GM23338 (cell line): ENCODE results near the gene DHFR. TPM values are rescaled to one million over a fixed set of nuclear protein-coding genes. Genes with fewer than 3 reads are reported as not detected.

Experiments used
- ATAC-seq: fragments of 200-7000 bp; cut with Tn5 transposase; 3 replicates; pipeline ENCODE4 v1.9.1; 2020
- DNase-seq: peaks from one replicate; pipeline ENCODE4 v3.0.0-alpha.2; 2015; ENCODE audit warnings: low spot score
- H2AFZ ChIP-seq: fragments of 200-600 bp; sonication (generic); 2 replicates; pipeline ENCODE4 v1.8.0; 2016; ENCODE audit warnings: antibody characterized with exemption, mild to moderate bottlenecking, moderate library complexity
- H3F3A ChIP-seq: fragments of 200-600 bp; sonication (generic); replicated peaks from 2 replicates; pipeline ENCODE4 v1.8.0; 2017; ENCODE audit warnings: antibody characterized with exemption, mixed run types, low read depth
- H3K27ac ChIP-seq: fragments of 200-600 bp; sonication (generic); 2 replicates; pipeline ENCODE4 v1.6.1; 2016; ENCODE audit warnings: low read depth
- H3K27me3 ChIP-seq: fragments of 200-600 bp; sonication (generic); 2 replicates; pipeline ENCODE4 v1.8.0; 2016; ENCODE audit warnings: mild to moderate bottlenecking, mixed run types, moderate library complexity; ENCODE audit not compliant: insufficient read depth
- H3K36me3 ChIP-seq: fragments of 200-600 bp; sonication (generic); 2 replicates; pipeline ENCODE4 v1.8.0; 2016; ENCODE audit warnings: mild to moderate bottlenecking; ENCODE audit not compliant: insufficient read depth
- H3K4me1 ChIP-seq: fragments of 200-600 bp; sonication (generic); 2 replicates; pipeline ENCODE4 v1.8.0; 2016; ENCODE audit warnings: mild to moderate bottlenecking, moderate library complexity; ENCODE audit not compliant: insufficient read depth
- H3K4me2 ChIP-seq: fragments of 200-600 bp; sonication (generic); 2 replicates; pipeline ENCODE4 v1.7.1; 2017; ENCODE audit warnings: mixed run types
- H3K4me3 ChIP-seq: fragments of 200-600 bp; sonication (generic); 2 replicates; pipeline ENCODE4 v1.6.1; 2016; ENCODE audit warnings: mixed run types
- H3K79me2 ChIP-seq: fragments of 200-600 bp; sonication (generic); replicated peaks from 2 replicates; pipeline ENCODE4 v1.8.0; 2017; ENCODE audit warnings: mild to moderate bottlenecking; ENCODE audit not compliant: insufficient read depth
- H3K9me2 ChIP-seq: fragments of 200-600 bp; sonication (generic); 2 replicates; pipeline ENCODE4 v1.8.0; 2017; ENCODE audit not compliant: insufficient read depth
- H4K20me1 ChIP-seq: fragments of 200-600 bp; sonication (generic); replicated peaks from 2 replicates; pipeline ENCODE4 v1.8.0; 2017; ENCODE audit warnings: mild to moderate bottlenecking; ENCODE audit not compliant: insufficient read depth
- H3K27ac Mint-ChIP-seq: 2 replicates; pipeline ENCODE4 v1.8.0; 2020; ENCODE audit warnings: inconsistent platforms, mild to moderate bottlenecking, moderate library complexity, mixed read lengths
- H3K27me3 Mint-ChIP-seq: 3 replicates; pipeline ENCODE4 v1.8.0; 2022; ENCODE audit warnings: low read depth, mild to moderate bottlenecking, moderate library complexity, mixed read lengths, inconsistent platforms; ENCODE audit not compliant: insufficient read depth, poor library complexity
- H3K36me3 Mint-ChIP-seq: 3 replicates; pipeline ENCODE4 v1.8.0; 2021; ENCODE audit warnings: low read depth, mild to moderate bottlenecking, inconsistent platforms, moderate library complexity, mixed read lengths
- H3K4me1 Mint-ChIP-seq: 3 replicates; pipeline ENCODE4 v1.8.0; 2020; ENCODE audit warnings: mild to moderate bottlenecking, inconsistent platforms, mixed read lengths
- H3K4me3 Mint-ChIP-seq: 3 replicates; pipeline ENCODE4 v1.8.0; 2021; ENCODE audit warnings: moderate library complexity, mild to moderate bottlenecking, inconsistent platforms, mixed read lengths
- H3K9me3 Mint-ChIP-seq: 3 replicates; pipeline ENCODE4 v1.8.0; 2020; ENCODE audit warnings: moderate library complexity, mild to moderate bottlenecking, inconsistent platforms, mixed read lengths
- CREB1 ChIP-seq: fragments of 250-450 bp; sonication (Bioruptor Pico); IDR thresholded peaks from 2 replicates; pipeline ENCODE4 v1.5.0; 2020; ENCODE audit warnings: low read depth, mild to moderate bottlenecking, moderate library complexity
- EZH2 ChIP-seq: fragments of 200-600 bp; sonication (generic); IDR thresholded peaks from one replicate; pipeline ENCODE4 v1.8.0; 2017; ENCODE audit warnings: antibody characterized with exemption, mild to moderate bottlenecking, low read depth; ENCODE audit not compliant: unreplicated experiment
- EZH2phosphoT487 ChIP-seq: fragments of 200-600 bp; sonication (generic); IDR thresholded peaks from one replicate; pipeline ENCODE4 v1.8.1; 2018; ENCODE audit warnings: antibody characterized with exemption; ENCODE audit not compliant: unreplicated experiment
- JUNB ChIP-seq: IDR thresholded peaks from one replicate; pipeline ENCODE4 v1.6.1; 2016; ENCODE audit warnings: antibody characterized with exemption; ENCODE audit not compliant: unreplicated experiment
- NANOG ChIP-seq: IDR thresholded peaks from 2 replicates; pipeline ENCODE4 v1.6.1; 2016; ENCODE audit warnings: antibody characterized with exemption, borderline replicate concordance
- POLR2AphosphoS5 ChIP-seq: IDR thresholded peaks from 2 replicates; pipeline ENCODE4 v1.6.1; 2016; ENCODE audit warnings: antibody characterized with exemption, low read depth
- STAT1 ChIP-seq: IDR thresholded peaks from one replicate; pipeline ENCODE4 v1.6.1; 2016; ENCODE audit warnings: antibody characterized with exemption; ENCODE audit not compliant: unreplicated experiment
- ZNF114 ChIP-seq: fragments of 250-450 bp; sonication (Bioruptor Pico); IDR thresholded peaks from 2 replicates; pipeline ENCODE4 v1.5.0; 2020; ENCODE audit warnings: mild to moderate bottlenecking, moderate library complexity
- ZNF331 ChIP-seq: fragments of 250-450 bp; sonication (Bioruptor Pico); IDR thresholded peaks from 2 replicates; pipeline ENCODE4 v1.5.0; 2020; ENCODE audit warnings: low read depth, mild to moderate bottlenecking, moderate library complexity
- polyA plus RNA-seq: library from polyadenylated mRNA; unstranded; fragments of >200 nt; fragmentation: Nextera tagmentation; extraction: Ambion mirVana; gene quantifications from 2 replicates; pipeline ENCODE4 v1.2.1, GENCODE V29; 2016
- total RNA-seq: library from RNA; depleted of rRNA; stranded (reverse); fragments of >200 nt; shearing (Covaris generic); gene quantifications from 2 replicates; pipeline ENCODE4 v1.2.3, GENCODE V29; 2014
- TF ChIP-seq, protein P1 (sequence below): IDR thresholded peaks from one replicate; pipeline ENCODE4 v1.6.1; 2018; ENCODE audit warnings: antibody characterized with exemption; ENCODE audit not compliant: unreplicated experiment
- TF ChIP-seq, protein P2 (sequence below), 2 experiments: fragments of 200-600 bp in 1 of 2; sonication (generic) in 1 of 2; conservative IDR thresholded peaks; 2 replicates each; pipeline versions ENCODE4 v1.5.1 to v1.6.1; 2016 to 2017; ENCODE audit warnings: antibody characterized with exemption in 2 of 2, low read depth in 2 of 2, mild to moderate bottlenecking in 2 of 2, moderate library complexity in 1 of 2
- TF ChIP-seq, protein P3 (sequence below): fragments of 250-450 bp; sonication (Bioruptor Pico); IDR thresholded peaks from 2 replicates; pipeline ENCODE4 v1.5.0; 2020; ENCODE audit warnings: mild to moderate bottlenecking, moderate library complexity
- TF ChIP-seq, protein P4 (sequence below): IDR thresholded peaks from 2 replicates; pipeline ENCODE4 v1.6.1; 2016; ENCODE audit warnings: antibody characterized with exemption

Gene DHFR
- total and polyA plus RNA-seq, 2 experiments from 2014 or later = 56.2 to 95.6 TPM

DNA sequence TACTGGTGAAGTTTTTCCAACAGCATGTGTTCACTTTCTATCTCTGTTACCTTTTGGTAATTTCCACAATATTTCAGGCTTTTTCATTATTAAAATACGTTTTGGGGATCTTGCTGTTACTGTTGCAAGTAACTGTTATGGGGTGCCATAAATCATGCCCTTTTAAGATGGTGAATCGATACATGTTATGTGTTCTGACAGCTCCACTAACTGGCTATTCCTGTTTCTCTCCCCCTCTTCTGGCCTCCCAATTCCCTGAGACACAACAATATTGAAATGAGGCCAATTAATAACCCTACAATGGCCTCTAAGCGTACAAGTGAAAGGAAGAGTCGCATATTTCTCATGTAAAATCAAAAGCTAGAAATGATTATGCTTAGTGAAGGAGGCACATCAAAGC is 13.4 kb downstream of the DHFR start:
- Histone ChIP-seq H3K9me2 (no peaks in the 10 kb centered on the region), H3K79me2 (no peaks in the 10 kb centered on the region; the same call in none of the 2 replicates), H2AFZ (no peak overlapping the region), H3K36me3 (peaks cover 54% of the 10 kb centered on the region), H4K20me1 (peaks cover 16% of the 10 kb centered on the region), H3K27ac (no peak overlapping the region), H3K4me1 (no peaks in the 10 kb centered on the region), H3K4me2 (no peak overlapping the region), H3K27me3 (no peaks in the 10 kb centered on the region), H3K4me3 (no peak overlapping the region), H3F3A (no peaks in the 10 kb centered on the region)
- Mint-ChIP-seq H3K27ac (no peak overlapping the region), H3K4me1 (no peaks in the 10 kb centered on the region), H3K36me3 (peaks cover 87% of the 10 kb centered on the region), H3K4me3 (no peak overlapping the region), H3K27me3 (no peaks in the 10 kb centered on the region), H3K9me3 (no peaks in the 10 kb centered on the region; the same call in 2 of the 3 replicates)
- TF ChIP-seq, protein P1, sequence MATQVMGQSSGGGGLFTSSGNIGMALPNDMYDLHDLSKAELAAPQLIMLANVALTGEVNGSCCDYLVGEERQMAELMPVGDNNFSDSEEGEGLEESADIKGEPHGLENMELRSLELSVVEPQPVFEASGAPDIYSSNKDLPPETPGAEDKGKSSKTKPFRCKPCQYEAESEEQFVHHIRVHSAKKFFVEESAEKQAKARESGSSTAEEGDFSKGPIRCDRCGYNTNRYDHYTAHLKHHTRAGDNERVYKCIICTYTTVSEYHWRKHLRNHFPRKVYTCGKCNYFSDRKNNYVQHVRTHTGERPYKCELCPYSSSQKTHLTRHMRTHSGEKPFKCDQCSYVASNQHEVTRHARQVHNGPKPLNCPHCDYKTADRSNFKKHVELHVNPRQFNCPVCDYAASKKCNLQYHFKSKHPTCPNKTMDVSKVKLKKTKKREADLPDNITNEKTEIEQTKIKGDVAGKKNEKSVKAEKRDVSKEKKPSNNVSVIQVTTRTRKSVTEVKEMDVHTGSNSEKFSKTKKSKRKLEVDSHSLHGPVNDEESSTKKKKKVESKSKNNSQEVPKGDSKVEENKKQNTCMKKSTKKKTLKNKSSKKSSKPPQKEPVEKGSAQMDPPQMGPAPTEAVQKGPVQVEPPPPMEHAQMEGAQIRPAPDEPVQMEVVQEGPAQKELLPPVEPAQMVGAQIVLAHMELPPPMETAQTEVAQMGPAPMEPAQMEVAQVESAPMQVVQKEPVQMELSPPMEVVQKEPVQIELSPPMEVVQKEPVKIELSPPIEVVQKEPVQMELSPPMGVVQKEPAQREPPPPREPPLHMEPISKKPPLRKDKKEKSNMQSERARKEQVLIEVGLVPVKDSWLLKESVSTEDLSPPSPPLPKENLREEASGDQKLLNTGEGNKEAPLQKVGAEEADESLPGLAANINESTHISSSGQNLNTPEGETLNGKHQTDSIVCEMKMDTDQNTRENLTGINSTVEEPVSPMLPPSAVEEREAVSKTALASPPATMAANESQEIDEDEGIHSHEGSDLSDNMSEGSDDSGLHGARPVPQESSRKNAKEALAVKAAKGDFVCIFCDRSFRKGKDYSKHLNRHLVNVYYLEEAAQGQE = no peak
- TF ChIP-seq EZH2phosphoT487 (no peak), CREB1 (CRISPR knock-in tag) (no peak), JUNB (no peak), NANOG (no peak), ZNF331 (no peak), POLR2AphosphoS5 (no peak), STAT1 (no peak), EZH2 (no peak), ZNF114 (CRISPR knock-in tag) (no peak)
- TF ChIP-seq, protein P2, sequence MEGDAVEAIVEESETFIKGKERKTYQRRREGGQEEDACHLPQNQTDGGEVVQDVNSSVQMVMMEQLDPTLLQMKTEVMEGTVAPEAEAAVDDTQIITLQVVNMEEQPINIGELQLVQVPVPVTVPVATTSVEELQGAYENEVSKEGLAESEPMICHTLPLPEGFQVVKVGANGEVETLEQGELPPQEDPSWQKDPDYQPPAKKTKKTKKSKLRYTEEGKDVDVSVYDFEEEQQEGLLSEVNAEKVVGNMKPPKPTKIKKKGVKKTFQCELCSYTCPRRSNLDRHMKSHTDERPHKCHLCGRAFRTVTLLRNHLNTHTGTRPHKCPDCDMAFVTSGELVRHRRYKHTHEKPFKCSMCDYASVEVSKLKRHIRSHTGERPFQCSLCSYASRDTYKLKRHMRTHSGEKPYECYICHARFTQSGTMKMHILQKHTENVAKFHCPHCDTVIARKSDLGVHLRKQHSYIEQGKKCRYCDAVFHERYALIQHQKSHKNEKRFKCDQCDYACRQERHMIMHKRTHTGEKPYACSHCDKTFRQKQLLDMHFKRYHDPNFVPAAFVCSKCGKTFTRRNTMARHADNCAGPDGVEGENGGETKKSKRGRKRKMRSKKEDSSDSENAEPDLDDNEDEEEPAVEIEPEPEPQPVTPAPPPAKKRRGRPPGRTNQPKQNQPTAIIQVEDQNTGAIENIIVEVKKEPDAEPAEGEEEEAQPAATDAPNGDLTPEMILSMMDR (conservative IDR thresholded peaks at IDR 0.05; ENCODE audit: low read depth in 2 of 2) = no peak
- TF ChIP-seq, protein P3, sequence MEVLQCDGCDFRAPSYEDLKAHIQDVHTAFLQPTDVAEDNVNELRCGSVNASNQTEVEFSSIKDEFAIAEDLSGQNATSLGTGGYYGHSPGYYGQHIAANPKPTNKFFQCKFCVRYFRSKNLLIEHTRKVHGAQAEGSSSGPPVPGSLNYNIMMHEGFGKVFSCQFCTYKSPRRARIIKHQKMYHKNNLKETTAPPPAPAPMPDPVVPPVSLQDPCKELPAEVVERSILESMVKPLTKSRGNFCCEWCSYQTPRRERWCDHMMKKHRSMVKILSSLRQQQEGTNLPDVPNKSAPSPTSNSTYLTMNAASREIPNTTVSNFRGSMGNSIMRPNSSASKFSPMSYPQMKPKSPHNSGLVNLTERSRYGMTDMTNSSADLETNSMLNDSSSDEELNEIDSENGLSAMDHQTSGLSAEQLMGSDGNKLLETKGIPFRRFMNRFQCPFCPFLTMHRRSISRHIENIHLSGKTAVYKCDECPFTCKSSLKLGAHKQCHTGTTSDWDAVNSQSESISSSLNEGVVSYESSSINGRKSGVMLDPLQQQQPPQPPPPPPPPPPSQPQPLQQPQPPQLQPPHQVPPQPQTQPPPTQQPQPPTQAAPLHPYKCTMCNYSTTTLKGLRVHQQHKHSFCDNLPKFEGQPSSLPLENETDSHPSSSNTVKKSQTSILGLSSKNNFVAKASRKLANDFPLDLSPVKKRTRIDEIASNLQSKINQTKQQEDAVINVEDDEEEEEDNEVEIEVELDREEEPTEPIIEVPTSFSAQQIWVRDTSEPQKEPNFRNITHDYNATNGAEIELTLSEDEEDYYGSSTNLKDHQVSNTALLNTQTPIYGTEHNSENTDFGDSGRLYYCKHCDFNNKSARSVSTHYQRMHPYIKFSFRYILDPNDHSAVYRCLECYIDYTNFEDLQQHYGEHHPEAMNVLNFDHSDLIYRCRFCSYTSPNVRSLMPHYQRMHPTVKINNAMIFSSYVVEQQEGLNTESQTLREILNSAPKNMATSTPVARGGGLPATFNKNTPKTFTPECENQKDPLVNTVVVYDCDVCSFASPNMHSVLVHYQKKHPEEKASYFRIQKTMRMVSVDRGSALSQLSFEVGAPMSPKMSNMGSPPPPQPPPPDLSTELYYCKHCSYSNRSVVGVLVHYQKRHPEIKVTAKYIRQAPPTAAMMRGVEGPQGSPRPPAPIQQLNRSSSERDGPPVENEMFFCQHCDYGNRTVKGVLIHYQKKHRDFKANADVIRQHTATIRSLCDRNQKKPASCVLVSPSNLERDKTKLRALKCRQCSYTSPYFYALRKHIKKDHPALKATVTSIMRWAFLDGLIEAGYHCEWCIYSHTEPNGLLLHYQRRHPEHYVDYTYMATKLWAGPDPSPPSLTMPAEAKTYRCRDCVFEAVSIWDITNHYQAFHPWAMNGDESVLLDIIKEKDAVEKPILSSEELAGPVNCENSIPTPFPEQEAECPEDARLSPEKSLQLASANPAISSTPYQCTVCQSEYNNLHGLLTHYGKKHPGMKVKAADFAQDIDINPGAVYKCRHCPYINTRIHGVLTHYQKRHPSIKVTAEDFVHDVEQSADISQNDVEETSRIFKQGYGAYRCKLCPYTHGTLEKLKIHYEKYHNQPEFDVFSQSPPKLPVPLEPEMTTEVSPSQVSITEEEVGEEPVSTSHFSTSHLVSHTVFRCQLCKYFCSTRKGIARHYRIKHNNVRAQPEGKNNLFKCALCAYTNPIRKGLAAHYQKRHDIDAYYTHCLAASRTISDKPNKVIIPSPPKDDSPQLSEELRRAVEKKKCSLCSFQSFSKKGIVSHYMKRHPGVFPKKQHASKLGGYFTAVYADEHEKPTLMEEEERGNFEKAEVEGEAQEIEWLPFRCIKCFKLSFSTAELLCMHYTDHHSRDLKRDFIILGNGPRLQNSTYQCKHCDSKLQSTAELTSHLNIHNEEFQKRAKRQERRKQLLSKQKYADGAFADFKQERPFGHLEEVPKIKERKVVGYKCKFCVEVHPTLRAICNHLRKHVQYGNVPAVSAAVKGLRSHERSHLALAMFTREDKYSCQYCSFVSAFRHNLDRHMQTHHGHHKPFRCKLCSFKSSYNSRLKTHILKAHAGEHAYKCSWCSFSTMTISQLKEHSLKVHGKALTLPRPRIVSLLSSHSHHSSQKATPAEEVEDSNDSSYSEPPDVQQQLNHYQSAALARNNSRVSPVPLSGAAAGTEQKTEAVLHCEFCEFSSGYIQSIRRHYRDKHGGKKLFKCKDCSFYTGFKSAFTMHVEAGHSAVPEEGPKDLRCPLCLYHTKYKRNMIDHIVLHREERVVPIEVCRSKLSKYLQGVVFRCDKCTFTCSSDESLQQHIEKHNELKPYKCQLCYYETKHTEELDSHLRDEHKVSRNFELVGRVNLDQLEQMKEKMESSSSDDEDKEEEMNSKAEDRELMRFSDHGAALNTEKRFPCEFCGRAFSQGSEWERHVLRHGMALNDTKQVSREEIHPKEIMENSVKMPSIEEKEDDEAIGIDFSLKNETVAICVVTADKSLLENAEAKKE (CRISPR knock-in tag) = no peak
- TF ChIP-seq, protein P4, sequence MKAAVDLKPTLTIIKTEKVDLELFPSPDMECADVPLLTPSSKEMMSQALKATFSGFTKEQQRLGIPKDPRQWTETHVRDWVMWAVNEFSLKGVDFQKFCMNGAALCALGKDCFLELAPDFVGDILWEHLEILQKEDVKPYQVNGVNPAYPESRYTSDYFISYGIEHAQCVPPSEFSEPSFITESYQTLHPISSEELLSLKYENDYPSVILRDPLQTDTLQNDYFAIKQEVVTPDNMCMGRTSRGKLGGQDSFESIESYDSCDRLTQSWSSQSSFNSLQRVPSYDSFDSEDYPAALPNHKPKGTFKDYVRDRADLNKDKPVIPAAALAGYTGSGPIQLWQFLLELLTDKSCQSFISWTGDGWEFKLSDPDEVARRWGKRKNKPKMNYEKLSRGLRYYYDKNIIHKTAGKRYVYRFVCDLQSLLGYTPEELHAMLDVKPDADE = no peak
- DNase-seq (no peak), ATAC-seq (no peak)
